TTC549 (cell line): ENCODE measurements around the gene MRPS14.
A peak's percentile ranks its signal among the peaks of the same experiment; 100 is the strongest.

Source experiments
- FAIRE-seq: peaks from 2 replicates; lab custom pipeline; 2012; peaks lifted over from hg19 to GRCh38; lab: Jason Lieb, UNC

The MRPS14 gene

DNA sequence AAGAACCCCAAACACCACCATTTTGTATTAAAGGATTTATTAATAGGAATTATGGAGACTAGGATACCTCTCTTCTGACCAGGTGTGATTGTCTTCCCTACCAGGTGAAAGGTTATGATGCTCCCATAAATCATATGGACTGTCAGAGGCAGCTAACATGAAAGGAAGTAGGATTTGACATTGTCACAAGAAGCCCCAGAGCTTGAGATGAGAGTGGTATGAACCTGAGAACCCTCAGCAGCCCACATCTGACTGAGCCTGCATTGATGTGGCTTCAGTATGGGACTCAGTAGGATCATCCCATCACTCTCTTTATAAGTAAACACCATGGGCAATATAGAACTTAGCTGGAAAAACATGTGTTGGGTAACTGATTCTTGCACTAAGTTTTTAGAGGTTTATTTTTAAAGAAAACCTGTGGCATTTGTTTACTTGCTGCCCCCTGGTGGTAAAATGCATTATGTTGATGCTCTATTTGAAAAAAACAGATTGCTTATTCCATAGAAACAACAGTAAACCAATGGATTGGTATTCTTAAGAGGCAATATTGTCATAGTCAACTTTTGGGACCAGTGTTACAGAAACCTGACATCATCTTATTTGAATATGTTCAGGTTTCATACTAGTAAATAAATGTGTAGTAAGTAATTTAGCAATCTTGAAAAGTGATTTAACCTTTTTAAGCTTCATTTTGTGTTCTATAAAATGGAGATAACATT, 40.1 kb downstream of the MRPS14 start:
- FAIRE-seq = peak; percentile 92

DNA sequence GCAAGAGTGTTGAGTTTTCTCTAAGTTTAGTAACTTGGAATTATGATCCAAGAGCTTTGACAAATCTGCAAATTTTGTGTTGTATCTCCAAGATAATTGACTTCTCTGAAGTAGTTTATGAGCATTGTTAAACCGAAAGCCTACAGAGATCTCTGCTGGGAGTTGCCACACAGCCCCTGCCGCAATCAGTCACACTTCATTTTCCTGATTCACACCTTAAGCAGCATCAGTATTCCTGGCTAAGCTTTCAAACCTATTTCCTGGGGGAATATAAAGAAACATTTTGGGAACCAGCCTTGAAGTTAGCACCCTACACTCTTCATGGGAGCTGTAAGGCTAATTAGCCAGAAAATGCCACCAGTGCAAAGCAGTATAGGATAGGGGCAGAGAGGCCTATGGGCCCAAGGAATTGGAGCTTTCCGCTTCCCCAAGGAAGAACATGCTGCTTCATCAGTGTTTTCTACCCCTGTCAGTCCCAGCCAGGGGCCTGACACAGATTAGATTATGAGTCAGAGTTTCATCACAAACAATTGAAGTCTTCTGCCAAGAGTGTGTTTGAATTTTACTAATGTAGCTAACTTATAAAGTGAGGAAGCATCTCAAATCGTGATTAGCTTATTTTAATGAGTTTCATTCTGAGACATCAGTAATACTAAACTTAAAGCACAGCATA, 46.7 kb downstream of the MRPS14 start:
- FAIRE-seq = no peak

DNA sequence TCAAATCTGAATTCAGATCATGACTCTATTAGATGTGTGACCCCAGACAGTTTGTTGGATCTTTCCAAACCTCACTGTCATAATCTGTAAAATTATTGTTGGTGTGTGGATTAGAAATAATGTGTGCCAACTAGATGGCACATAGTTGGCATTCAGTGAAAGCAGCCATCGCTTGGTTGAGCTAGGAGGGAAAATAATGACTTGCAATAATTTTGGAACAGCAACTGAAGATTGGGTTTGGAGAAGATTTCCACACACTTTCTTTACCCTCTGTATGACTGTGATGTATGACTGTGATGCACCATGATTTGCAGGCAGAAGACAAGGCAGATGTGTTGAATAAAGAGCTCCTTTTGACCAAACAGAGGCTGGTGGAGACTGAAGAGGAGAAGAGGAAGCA, 47.5 kb downstream of the MRPS14 start:
- FAIRE-seq = no peak

DNA sequence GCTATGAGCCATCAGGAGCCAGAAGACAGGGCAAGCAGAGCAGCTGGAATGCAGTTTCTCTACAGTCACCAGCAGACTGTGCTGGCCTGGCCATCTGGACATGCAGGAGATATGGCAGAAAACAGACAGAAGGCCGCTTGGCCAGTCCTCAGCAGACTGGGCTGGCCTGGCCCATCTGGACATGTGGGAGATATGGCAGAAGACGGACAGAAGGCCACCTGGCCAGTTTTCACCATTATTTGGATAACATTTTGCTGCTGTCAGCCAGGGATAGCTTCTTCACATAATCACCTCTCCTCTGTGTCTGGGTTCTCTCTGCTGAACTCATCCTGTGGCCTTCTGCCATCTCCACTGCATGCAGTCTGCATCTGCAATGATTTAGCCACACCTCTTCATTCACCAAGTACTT, 48.5 kb downstream of the MRPS14 start:
- FAIRE-seq = no peak

DNA sequence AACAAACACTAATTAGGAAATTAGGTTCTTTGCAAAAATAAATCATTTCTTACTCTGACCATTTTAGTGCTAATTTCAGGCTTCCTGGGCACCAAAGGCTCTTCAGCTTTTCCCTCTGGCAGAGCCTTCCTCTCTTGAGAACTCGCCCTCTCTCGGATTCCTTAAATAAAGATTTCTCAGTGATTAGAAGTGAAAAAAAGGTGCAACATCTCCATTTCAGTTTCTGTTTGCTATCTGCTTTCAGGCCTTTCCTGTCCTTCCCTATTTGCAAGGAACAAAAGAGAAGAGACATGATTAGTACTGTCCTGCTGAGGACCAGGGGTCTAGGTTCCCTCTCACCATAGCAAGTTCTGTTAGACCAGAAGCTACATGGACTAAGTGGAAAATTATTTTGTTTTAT, 51.3 kb downstream of the MRPS14 start:
- FAIRE-seq = no peak

DNA sequence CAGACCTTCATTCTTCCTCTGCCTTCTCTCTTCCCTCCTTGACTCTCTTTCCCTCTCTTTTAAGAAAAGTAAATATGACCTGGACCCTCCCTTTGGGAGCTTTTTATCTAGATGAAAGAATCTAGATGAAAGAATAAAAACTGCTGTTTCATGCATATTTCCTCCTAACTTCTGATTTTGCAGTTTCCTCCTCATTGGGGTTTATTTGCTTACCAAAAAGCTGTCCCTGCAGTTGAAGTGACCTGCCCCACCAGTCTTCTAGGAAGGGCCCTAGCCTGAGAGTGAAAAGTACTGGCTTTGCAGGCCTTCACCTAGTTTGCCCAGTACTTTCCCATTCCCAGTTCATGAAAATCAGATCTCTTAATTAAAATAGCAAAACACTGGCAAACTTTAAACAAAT, 51.8 kb downstream of the MRPS14 start:
- FAIRE-seq = no peak

DNA sequence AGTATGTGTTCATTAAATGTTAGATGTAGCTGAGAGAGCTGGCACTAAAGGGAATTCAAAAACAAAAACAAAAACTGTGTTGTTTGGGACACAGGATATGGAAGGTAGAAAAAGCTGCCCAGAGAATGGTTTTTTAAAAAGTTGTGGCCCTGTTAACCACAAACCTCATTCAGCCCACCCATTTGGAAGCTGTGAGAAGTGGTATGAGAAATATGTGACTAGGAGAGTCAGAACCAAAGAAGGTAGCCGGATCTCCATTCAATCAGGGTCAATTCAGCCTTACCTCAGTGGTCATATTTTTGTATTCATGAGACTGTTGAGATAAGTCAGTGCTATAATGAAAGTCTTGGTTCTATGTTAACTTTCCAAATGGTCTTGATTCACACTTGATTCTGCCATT, 53.2 kb downstream of the MRPS14 start:
- no peak for FAIRE-seq

DNA sequence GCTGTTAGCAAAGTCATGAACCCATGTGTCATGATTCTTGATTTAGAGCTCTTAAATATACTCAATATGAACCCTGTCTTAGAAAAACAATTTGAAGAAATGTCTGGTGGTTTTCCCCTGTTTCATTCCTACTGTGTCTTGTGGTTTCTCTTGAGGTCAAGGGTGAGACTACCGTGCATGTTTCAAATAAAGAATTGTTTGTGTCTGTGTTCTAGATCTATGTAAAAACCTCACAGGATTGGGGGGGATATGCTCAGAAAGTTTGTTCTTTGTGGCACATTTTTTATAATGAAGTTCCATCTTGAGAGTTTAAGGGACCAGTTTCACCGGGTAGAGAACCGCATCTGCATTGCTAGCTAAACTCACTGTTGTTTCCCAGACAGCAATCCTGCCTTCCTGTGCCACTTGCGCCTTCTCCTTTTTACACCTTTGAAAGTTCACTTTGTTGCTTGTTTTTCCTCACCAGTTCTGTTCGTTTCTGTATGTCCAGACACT, 54.4 kb downstream of the MRPS14 start:
- FAIRE-seq = no peak

DNA sequence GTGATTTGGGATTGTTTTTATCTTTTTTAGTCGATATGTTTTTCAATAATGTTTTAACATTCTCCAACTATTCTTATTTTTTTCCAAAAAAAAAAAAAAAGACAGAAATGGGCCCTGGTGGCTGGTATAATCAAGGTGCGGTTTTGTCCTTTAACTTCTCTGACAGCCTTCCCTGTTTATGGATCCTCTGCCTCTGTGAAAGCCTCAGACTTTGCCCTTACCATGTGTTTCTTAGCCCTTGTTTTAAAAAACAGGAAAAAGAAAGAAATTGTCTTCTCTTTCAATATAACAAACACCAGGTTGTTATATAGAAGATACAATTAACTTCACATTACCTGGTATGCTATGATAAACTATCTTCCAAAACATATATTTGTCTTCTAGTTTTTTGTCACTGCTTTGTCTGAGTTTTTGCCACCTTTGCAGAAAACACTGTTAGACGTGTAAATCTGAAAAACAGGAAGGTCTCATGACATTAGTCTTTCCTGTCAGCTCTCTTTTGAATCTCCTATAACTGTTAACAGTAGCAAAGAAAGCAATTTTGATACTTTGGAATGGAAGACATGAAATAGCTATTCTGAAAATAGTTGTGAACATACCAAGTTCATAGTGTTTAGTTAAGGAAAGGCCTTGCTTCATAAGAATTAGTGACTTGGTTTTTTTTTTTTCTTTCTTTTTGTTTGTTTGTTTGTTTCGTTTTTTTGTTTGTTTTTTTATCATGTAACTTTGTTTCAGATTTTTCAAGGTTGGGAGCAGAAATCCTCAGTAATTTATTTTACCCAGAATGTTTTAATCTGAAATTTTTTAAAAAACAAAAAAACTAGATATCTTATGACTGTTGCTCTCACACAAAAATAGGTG, 55.1 kb downstream of the MRPS14 start:
- FAIRE-seq = peak; percentile 17

DNA sequence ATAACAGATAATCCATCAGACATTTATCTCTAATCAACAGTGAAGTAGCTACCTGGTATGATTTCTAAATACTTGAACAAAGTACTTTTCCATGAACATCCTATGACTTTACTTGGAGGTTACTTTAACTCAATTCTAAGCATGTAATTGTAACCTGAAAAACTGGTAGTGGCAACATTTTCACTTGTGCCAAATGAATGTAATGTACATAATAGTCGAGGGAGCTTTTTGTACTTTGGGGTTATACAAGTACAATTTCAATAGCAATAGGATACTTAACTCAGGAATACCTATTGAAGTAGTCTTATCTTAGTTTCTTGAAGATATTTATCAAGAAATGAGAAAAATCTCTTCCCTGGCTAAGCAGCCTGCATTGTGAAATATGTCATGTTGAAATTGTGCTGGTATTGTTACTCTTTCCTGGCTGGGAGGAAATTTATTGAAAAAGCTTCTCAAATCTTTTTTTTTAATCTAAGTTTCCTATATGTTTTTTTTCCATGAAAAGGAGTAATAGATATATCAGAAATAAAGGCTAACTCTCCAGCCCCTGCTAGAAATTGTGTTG, 57.1 kb downstream of the MRPS14 start:
- no peak for FAIRE-seq

DNA sequence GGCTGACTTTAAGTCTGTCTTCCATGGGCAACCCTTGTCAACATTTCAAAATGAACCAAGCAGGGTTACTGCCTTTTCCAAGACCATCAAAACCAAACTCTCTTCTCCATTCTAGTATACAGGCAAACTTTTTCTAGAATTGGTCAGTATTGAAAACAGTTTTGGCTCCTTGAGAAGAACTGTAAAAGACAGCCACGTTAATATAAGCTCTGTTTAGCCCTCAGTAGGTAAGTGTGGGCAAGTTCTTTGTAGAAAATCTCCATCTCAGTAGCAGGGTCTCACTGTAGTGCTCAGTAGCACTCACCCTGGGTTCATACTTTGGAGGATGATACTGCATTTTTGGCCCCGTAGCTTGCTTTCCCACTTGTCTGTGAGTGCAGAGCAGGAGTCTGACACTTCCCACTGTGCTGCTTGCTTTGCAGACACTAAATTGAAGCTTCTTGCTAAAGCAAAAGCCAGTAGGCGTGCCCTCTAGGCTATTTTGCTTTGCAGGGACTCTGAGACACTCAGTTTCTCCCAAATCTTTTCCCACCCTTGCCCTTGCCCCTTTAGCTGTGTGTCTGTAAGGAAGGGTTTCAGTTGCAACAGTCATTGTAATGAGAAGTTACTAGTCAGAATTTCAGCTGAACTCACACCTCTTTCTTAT, 57.7 kb downstream of the MRPS14 start:
- no peak for FAIRE-seq

DNA sequence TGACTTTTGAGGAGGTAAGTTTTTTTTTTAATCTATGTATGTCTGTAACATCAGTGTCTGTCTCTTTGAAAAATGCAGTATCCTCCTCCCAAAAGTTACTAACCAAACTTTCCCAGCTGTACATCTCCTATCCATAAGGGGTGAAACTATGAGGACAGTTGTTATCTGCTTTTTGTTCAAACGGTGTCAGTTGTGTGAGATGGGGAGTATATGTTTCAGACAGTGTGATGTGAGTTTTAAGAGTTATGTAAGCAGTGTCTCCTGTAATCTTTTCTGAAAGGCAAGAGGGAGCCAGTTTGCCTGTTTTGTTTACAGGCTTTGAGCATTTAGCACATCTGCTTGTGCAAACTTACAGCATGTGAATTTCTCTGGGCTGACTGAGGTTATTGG, 58.3 kb downstream of the MRPS14 start:
- no peak for FAIRE-seq

DNA sequence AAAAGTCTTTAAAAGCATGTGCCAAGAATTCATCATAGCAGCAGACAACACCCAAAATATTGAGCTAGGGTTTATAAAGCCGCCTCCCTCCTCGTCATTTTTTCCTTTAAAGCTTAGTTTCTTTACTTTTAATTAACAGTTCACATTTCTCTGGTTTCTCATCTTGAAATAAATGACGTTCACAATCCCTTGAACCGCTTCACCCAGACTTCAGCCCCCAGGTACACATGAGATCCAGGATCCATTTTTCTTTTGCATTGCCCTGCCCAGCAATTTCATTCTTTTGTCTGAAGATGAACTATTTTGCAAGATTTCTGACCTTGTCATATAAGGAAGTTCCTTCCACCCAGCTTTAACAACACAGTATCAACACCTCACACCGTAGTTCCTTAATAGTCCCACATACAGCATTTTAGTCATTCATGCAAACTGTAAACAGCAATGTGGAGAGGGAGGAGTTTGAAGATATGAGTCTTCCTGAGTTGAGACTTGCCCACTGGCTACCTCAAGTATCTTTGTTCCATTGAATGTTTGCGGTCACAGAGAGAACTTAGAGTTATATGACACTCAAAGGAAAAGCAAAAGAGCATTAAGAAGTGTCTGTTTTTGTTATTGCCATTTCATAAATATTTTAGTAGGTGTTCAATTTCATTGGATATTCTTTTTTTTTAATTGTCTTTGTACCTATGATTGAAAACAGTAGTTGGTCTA, 58.8 kb downstream of the MRPS14 start:
- no peak for FAIRE-seq

DNA sequence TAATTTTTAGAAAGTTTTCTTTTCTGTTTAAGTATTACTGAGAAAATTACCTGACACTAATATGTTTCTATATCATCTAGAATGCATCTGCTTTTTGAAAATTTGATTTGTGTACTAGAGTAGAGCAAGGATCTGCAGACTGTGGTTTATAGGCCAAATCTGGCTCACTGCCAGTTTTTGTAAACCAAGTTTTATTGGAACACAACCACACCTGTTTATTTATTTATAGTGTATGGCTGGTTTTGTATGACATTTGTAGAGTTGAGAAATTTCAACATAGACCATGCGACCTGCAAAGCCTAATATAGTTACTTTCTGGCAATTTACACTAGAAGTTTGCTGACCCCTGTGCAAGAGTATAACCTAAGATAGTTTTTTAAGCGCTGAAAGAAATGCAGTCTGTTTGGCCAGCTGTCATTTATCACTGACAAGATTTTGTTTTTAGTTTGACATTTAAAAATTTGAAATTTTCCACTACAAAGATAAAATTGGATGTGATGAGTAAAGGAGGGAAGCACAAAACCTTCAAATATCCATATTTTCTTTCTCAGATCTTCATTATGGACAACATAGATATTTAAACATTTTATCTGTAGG, 59.6 kb downstream of the MRPS14 start:
- no peak for FAIRE-seq
